ENCODE measurements around the gene TGIF2. TPM values are rescaled to one million over a fixed set of nuclear protein-coding genes. Genes with fewer than 3 reads are reported as not detected.
A peak's percentile ranks its signal among the peaks of the same experiment; 100 is the strongest.

The TGIF2 gene
- total and polyA plus RNA-seq, 2 of the 13 experiments (the other 11 are each of a cell fraction or from before 2014, with no cell fraction given): 41.3 to 53.9 TPM

GRCh38 chr20:36605399-36606157 is 32.2 kb downstream of the TGIF2 start, which contains the start of gene RAB5IF (continued):
- TF ChIP-seq UBTF (CRISPR knock-in tag; IDR thresholded peaks at IDR 0.05): peak; percentile 96
- TF ChIP-seq ZNF24 (IDR thresholded peaks at IDR 0.05): peak; percentile 13; the same call in 1 of the 2 replicates
- TF ChIP-seq RCOR2 (CRISPR knock-in tag; IDR thresholded peaks at IDR 0.05): peak; percentile 88
- TF ChIP-seq IKZF1 (IDR thresholded peaks at IDR 0.05): no peak
- no peak; the same call in 1 of the 2 replicates for TF ChIP-seq FOXP1 (IDR thresholded peaks at IDR 0.05)
- no peak for TF ChIP-seq FOXP1 (CRISPR knock-in tag; IDR thresholded peaks at IDR 0.05)
- peak; percentile 100 for TF ChIP-seq CTCF (CRISPR knock-in tag; IDR thresholded peaks at IDR 0.05)
- TF ChIP-seq SMC3 (IDR thresholded peaks at IDR 0.05; ENCODE audit: low read length): peak; percentile 79
- TF ChIP-seq, protein P1, sequence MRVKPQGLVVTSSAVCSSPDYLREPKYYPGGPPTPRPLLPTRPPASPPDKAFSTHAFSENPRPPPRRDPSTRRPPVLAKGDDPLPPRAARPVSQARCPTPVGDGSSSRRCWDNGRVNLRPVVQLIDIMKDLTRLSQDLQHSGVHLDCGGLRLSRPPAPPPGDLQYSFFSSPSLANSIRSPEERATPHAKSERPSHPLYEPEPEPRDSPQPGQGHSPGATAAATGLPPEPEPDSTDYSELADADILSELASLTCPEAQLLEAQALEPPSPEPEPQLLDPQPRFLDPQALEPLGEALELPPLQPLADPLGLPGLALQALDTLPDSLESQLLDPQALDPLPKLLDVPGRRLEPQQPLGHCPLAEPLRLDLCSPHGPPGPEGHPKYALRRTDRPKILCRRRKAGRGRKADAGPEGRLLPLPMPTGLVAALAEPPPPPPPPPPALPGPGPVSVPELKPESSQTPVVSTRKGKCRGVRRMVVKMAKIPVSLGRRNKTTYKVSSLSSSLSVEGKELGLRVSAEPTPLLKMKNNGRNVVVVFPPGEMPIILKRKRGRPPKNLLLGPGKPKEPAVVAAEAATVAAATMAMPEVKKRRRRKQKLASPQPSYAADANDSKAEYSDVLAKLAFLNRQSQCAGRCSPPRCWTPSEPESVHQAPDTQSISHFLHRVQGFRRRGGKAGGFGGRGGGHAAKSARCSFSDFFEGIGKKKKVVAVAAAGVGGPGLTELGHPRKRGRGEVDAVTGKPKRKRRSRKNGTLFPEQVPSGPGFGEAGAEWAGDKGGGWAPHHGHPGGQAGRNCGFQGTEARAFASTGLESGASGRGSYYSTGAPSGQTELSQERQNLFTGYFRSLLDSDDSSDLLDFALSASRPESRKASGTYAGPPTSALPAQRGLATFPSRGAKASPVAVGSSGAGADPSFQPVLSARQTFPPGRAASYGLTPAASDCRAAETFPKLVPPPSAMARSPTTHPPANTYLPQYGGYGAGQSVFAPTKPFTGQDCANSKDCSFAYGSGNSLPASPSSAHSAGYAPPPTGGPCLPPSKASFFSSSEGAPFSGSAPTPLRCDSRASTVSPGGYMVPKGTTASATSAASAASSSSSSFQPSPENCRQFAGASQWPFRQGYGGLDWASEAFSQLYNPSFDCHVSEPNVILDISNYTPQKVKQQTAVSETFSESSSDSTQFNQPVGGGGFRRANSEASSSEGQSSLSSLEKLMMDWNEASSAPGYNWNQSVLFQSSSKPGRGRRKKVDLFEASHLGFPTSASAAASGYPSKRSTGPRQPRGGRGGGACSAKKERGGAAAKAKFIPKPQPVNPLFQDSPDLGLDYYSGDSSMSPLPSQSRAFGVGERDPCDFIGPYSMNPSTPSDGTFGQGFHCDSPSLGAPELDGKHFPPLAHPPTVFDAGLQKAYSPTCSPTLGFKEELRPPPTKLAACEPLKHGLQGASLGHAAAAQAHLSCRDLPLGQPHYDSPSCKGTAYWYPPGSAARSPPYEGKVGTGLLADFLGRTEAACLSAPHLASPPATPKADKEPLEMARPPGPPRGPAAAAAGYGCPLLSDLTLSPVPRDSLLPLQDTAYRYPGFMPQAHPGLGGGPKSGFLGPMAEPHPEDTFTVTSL (CRISPR knock-in tag; IDR thresholded peaks at IDR 0.05; ENCODE audit: borderline replicate concordance): peak; percentile 82; the same call in 1 of the 2 replicates
- peak; percentile 98 for TF ChIP-seq ZBTB38 (CRISPR knock-in tag; IDR thresholded peaks at IDR 0.05)
- TF ChIP-seq, protein P2, sequence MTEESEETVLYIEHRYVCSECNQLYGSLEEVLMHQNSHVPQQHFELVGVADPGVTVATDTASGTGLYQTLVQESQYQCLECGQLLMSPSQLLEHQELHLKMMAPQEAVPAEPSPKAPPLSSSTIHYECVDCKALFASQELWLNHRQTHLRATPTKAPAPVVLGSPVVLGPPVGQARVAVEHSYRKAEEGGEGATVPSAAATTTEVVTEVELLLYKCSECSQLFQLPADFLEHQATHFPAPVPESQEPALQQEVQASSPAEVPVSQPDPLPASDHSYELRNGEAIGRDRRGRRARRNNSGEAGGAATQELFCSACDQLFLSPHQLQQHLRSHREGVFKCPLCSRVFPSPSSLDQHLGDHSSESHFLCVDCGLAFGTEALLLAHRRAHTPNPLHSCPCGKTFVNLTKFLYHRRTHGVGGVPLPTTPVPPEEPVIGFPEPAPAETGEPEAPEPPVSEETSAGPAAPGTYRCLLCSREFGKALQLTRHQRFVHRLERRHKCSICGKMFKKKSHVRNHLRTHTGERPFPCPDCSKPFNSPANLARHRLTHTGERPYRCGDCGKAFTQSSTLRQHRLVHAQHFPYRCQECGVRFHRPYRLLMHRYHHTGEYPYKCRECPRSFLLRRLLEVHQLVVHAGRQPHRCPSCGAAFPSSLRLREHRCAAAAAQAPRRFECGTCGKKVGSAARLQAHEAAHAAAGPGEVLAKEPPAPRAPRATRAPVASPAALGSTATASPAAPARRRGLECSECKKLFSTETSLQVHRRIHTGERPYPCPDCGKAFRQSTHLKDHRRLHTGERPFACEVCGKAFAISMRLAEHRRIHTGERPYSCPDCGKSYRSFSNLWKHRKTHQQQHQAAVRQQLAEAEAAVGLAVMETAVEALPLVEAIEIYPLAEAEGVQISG (CRISPR knock-in tag; IDR thresholded peaks at IDR 0.05): peak; percentile 96
- no peak for TF ChIP-seq ZNF672 (CRISPR knock-in tag; IDR thresholded peaks at IDR 0.05)
- TF ChIP-seq ZNF773 (CRISPR knock-in tag; IDR thresholded peaks at IDR 0.05; ENCODE audit: borderline replicate concordance): peak; percentile 73; the same call in 1 of the 2 replicates
- TF ChIP-seq ZNF251 (CRISPR knock-in tag; IDR thresholded peaks at IDR 0.05): 0 out of 2 replicates have a peak, but pooled peaks have one; percentile 12
- peak; percentile 64; the same call in 1 of the 2 replicates for TF ChIP-seq ZNF138 (CRISPR knock-in tag; IDR thresholded peaks at IDR 0.05; ENCODE audit: low read depth)
- peak; percentile 91 for TF ChIP-seq KLF6 (CRISPR knock-in tag; IDR thresholded peaks at IDR 0.05)
- TF ChIP-seq CENPT (CRISPR knock-in tag; IDR thresholded peaks at IDR 0.05; ENCODE audit: low read depth): peak; percentile 86
- TF ChIP-seq STAG1 (CRISPR knock-in tag; IDR thresholded peaks at IDR 0.05): peak; percentile 94
